NCI-H524 (cell line): ENCODE measurements around the gene CRB2.

Experiments used
- DNase-seq, 2 experiments: peaks; one replicate each; lab custom pipeline; 2025; lab: John Stamatoyannopoulos, UW

CRB2 gene

DNA sequence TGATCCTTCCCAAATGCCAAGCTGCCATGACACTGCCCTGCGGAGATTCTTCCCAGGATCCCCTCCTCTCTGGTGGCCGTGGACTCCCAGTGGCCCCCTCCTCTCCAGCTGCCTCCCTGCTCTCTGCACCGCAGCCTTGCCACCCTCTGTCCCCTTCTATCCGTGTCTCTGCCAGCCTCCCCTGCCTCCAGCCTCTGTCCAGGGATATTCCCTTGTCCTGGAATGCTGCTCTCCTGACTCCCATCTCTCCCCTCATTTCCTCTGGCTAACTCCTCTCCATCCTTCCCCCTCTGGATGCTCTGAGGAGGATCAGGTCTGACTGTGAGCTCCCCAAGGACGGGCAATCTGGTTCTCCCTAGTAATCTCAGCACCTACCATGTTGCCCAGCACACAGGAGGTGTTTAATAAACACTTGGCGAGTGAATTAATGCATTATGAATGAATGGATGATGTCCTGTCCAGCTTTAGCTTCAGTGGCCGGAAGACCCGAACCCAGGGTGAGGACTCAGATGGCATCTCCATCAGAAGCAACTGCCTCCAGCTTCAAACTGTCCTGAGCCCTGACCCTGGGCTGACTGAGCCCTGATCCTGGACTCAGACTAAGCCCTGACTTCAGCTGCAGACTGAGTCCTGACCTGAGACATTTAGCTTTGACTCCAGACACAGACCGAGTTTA, 7.5 kb upstream of the CRB2 start:
- peak in 1 of 2 experiments; percentile 24 for DNase-seq

DNA sequence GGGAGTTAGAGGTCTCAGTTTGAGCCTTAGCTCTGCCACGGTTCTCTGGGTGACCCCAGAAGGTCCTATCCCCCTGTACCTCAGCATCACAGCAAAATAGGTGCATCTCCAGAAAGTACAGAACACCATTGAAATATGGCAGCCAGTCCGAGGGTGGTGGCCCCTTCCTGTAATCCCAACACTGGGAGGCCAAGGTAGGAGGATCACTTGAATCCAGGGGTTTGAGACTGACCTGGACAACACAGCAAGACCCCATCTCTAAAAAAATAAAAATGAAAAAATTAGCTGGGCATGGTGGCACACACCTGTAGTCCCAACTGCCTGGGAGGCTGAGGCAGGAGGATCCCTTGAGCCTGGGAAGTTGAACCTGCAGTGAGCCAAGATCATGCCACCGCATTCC, 7.0 kb upstream of the CRB2 start:
- no peak for DNase-seq

GRCh38 chr9:123349691-123350480, 6.1 kb upstream of the CRB2 start:
- DNase-seq, result peak; percentile 66 to 78

- peak; percentile 37 to 59 for DNase-seq
Observed at GRCh38 chr9:123350590-123351310, 5.2 kb upstream of the CRB2 start.

DNA sequence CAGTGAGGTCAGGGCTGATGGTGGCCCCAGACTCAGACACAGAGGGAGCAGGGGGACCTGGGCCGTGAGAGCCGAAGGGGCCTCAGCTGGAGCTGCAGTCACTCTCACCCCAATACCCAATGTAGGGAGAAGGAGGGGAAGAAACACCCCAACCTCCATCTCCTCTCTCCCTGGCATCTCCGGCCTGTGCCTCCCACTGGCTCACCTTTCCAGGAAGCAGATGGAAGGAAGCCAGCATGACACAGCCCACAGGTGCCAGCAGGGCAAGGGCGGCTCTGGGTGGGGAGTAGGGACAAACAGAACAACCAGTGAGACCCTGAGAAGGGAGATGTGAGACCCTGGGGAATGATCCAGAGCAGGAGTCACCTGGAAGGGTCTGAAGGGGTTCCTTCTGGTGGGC, 3.0 kb upstream of the CRB2 start:
- DNase-seq, result no peak

DNA sequence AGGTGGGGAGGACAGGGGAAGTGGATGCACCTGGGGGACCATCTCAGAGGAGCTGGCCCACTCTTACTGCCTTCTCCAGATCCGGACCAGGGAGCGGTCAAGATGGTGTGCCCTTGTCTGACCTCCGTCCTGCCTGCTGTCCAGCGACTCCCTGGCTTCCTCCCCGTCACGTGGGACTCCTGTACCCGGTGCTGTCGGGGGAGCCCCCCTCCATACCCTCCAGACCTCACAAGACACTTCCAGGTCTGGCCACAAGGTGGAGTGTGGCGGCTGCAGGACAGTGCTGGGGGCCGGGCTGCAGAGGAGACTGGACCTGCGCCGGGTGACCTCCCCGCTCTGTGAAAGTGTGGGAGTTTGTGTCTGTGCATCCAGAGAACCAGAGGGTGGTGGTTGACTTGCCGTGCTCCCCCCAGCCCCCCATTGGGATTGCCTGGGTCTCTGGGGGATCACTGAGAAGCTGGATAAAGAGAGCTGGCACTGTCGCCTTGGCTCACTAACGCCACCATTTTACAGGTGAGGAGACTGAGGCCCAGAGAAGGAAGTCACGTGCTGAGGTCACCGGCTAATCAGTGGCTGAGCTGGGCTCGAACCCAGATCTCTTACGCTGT, 1.9 kb upstream of the CRB2 start:
- peak; percentile 31 to 75 for DNase-seq

- no peak for DNase-seq
Observed at GRCh38 chr9:123354806-123355508, 1.0 kb upstream of the CRB2 start.

DNA sequence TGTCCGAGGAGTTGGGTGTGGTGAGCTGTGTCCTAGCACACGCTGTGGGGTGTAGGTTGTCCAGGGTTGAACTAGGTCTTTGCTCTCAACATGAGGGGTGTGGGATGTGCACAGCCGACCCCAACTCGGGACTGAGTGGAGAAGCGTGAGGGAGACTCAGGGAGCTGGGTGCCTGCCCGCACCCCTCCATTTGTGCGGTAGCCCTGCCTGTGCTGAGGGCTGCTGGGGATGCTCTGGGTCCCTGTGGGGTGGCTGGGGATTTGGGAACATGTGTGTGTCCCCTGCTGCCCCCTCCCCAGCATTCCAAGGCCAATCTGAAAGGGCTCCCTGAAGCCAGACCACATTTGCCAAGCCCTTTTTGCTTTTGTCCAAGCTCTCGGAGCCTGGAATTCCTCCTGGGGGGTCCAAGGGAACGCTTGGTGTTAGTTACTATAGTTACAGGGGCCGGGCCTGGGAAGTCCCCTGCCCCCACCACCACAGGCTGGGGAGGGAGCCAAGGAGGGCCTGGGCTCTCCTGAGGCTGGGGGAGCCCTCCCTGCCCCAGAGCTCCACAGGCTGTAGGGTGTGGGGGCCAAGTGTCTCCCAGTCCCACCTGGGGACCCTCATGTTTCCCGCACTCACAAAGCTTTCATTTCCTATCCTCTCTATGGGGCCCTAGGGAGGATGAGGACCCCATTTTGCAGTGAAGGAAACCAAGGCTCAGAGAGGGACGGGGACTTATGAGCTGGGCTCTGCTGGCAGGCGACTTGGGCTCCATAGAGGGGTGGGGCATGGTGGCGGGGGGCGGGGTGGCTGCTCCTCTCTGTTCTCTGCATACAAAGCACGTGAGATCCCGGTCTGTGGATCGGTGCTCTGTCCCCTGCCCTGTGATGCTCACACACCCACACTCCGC, 1.1 kb downstream of the CRB2 start:
- no peak for DNase-seq

GRCh38 chr9:123357743-123358059, 1.7 kb downstream of the CRB2 start:
- no peak for DNase-seq

DNA sequence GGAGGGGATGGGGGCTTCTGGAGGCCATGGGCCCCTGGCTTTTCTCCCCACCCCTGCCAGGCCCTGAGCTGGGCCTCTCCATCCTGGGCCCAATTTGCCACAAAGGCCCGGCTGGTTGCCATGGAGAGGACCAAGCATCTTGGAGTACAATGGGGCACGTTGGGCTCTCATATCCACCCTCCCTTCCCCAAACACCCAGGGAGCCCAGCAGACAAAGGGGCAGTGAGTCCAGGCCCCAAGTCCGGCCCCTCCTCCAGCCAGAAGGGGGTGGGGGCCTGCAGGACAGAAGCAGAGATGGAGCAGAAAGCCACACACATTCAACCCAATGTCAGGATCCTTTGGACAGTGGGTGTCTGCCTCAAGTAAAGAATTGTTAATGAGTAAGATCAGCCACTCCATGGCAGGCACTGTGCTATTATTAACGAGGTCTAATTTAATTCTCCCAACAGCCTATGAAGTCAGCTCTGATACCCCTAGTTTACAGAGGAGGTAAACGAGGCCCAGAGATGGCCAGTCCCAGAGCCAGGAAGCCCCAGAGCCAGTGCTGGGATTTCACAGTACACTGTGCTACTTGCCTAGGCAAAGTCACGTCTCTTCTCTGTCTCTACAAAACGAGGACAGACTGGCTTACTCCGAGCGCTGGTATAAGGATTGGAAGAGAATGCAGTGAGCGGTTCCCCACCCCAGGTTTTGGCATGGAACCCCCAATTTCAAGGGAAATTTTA, 2.3 kb downstream of the CRB2 start:
- no peak for DNase-seq

DNA sequence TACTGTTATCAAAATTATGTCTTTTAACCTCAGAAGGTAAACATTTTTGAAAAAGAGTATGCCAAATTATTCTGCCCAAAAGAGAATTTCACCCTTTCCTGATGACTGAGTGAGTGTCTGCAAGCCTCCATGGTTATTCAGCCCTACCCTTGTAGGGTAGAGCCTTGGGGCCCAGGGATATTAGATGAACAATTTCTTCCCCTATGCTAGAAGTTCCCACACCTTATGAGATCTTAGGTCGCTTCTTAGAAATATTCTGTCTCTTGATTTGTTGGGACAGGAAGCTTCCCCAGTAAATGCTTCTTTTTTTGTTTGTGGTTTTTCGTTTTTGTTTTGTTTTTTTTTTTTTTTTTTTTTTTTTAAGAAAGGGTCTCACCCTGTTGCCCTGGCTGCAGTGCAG, 3.1 kb downstream of the CRB2 start:
- DNase-seq, result no peak

DNA sequence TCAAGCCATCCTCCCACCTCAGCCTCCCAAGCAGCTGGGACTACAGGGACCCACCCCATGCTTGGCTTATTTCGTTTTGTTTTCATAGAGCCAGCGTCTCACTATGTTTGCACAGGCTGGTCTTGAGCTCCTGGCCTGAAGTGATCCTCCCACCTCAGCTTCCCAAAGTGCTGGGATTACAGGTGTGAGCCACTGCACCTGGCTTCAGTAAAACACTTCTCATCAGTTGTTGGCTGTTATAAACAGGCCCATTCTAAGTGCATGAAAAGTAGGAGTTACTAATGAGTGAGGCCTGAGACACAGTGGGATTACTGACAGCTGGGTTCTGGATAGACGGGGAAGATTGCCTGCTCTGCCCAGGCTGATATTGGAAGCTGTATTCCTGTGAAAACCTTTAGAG, 3.5 kb downstream of the CRB2 start:
- peak in 1 of 2 experiments; percentile 30 for DNase-seq

GRCh38 chr9:123360161-123361085, 4.4 kb downstream of the CRB2 start:
- peak; percentile 92 to 96 for DNase-seq

DNA sequence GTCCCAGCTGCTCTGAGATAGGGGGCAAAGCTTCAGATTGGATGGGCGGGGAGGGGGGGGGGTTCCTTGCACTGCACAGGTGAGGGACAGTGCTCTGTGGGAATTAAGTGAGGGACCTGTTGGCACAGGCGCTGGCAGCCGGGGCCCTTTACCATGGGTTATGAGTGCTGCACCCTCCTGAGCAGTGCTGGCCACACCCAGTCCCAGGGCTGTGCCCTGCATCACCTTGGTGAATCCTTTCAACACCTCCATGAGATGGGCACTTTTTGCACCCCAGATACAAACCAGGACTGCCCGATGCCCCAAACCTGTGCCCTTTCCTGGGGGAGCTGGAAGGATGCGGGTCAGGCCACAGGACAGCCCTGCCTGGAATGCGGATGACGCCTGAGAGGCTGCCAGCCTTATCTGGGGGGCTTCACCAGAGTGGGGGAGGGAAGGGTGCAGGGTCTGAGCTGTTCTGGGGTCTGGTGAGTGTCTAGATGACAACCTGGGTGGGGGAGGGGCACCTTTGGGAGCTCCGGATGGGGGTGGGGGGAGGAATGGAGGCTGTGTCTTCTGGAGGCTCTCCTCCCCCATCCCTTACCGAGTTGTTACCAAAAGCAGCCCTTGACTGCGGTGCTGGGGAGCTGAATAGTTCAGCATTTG, 5.2 kb downstream of the CRB2 start:
- DNase-seq, result no peak

DNA sequence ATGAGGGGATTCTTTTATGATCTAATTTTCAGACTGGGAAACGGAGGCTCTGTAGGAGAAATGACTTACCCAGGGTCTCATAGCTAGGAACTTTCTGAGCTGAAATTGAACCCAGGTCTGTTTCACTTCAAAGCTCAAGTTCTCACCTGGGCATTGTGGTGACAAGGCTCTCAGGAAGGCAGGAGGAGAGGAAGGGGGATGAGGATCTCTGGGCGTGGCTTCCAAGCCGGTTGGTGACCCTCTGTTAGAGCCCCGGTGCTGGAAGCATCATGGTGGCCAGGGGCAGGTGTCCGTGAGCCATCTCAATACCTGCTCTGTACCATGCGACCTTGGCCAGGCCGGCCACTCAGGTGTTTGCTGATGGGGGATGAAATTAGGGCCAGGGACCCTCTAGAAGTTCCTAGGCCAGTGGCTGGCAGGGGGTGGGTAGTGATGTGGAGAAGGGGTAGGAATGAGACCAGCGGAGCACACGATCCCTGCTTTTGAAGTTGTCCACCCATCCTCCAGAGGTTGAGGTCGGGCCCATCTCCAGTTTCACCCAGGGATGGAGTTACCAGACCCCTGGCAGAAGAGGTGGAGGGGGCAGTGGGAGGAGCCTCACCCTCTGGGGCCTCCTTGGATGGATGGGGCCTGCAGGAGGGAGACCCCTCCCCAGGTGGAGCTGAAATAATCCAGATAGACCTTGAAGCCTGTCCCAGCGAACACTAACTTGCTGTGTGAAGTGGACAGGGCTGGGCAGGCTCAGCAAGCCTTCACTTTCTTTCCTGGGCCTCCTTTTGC, 5.9 kb downstream of the CRB2 start:
- DNase-seq, result no peak

DNA sequence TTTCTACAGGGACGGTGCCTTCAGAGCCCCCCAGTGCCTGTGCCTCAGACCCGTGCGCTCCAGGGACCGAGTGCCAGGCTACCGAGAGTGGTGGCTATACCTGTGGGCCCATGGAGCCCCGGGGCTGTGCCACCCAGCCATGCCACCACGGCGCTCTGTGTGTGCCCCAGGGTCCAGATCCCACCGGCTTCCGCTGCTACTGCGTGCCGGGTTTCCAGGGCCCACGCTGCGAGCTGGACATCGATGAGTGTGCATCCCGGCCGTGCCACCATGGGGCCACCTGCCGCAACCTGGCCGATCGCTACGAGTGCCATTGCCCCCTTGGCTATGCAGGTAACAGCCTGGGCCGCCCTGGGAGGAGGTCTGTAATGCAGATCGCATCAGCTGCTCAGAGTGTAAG, 6.9 kb downstream of the CRB2 start:
- DNase-seq, result no peak

GRCh38 chr9:123364241-123364824, 8.3 kb downstream of the CRB2 start:
- no peak for DNase-seq
